ENCODE results near the gene HSD17B10.

DNA sequence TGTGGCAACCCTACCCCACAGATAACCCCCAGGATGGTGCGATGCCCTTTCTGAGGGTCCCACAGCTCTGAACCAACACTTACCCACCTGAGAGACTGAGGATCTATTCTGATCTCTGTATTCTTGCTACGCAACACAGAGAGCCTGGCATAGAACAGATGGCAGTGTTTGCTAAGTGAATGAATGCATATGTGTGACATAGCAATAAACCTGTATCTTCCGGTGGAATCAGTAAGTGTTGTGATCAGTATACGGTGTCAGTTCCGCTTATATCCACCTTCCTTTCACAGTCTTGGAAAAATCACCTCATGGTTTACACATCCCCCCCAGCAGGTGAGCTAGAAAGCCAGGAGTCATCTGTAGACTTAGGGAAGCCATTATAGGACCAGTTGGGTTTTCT lies 5.9 kb upstream of the HSD17B10 start:
- TF ChIP-seq, protein P1, sequence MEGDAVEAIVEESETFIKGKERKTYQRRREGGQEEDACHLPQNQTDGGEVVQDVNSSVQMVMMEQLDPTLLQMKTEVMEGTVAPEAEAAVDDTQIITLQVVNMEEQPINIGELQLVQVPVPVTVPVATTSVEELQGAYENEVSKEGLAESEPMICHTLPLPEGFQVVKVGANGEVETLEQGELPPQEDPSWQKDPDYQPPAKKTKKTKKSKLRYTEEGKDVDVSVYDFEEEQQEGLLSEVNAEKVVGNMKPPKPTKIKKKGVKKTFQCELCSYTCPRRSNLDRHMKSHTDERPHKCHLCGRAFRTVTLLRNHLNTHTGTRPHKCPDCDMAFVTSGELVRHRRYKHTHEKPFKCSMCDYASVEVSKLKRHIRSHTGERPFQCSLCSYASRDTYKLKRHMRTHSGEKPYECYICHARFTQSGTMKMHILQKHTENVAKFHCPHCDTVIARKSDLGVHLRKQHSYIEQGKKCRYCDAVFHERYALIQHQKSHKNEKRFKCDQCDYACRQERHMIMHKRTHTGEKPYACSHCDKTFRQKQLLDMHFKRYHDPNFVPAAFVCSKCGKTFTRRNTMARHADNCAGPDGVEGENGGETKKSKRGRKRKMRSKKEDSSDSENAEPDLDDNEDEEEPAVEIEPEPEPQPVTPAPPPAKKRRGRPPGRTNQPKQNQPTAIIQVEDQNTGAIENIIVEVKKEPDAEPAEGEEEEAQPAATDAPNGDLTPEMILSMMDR (IDR thresholded peaks at IDR 0.05; ENCODE audit: insufficient read depth, low read length) = no peak
- TF ChIP-seq POLR2AphosphoS5 (IDR thresholded peaks at IDR 0.05; ENCODE audit: low read depth) = no peak
- peak; percentile 42; the same call in 1 of the 2 replicates for TF ChIP-seq SPI1 (IDR thresholded peaks at IDR 0.05; ENCODE audit: borderline replicate concordance, low read depth)

All from HL-60 (cell line).